Lower lobe of right lung (tissue), 2 donors: Measurements from ENCODE around the gene RNASE4. TPM values are rescaled to one million over a fixed set of nuclear protein-coding genes. Genes with fewer than 3 reads are reported as not detected.
"Not testable (repeated sequence)": the region's sequence is repeated elsewhere in the genome, so short reads cannot be mapped to it uniquely, and the experiment has no call there.

ENCODE experiments used
- ATAC-seq, 2 donors: fragments of 200-7000 bp; cut with Tn5 transposase; one replicate each; pipeline ENCODE4 v1.9.1; 2020 to 2022; ENCODE audit warnings: mild to moderate bottlenecking in 2 of 2, moderate library complexity in 2 of 2
- DNase-seq: peaks from one replicate; pipeline ENCODE4 v3.0.0-alpha.2; 2020
- H3K27ac ChIP-seq: fragments of 200-600 bp; one replicate; pipeline ENCODE4 v1.8.0; 2022
- H3K27me3 ChIP-seq: fragments of 200-600 bp; one replicate; pipeline ENCODE4 v1.8.0; 2022; ENCODE audit warnings: low read depth
- H3K36me3 ChIP-seq: fragments of 200-600 bp; one replicate; pipeline ENCODE4 v1.8.0; 2022; ENCODE audit warnings: mild to moderate bottlenecking
- H3K4me1 ChIP-seq: fragments of 200-600 bp; one replicate; pipeline ENCODE4 v1.8.0; 2022
- H3K4me3 ChIP-seq: fragments of 200-600 bp; one replicate; pipeline ENCODE4 v1.8.0; 2022; ENCODE audit warnings: mild to moderate bottlenecking
- H3K9me3 ChIP-seq: fragments of 200-600 bp; one replicate; pipeline ENCODE4 v1.8.0; 2022
- intact Hi-C: fragments of 100-400 bp; cut with DNase I; formaldehyde crosslinking; loops from one replicate; pipeline ENCODE4 v1.11.0; 2022
- total RNA-seq: library from RNA; stranded (reverse); fragmentation: NEBNext Ultra II Directional; extraction: Animal tissue kit (Norgen Biotek cat#: 25700); gene quantifications from one replicate; pipeline ENCODE4 v1.2.1, GENCODE V29; 2021
- TF ChIP-seq, protein P1 (sequence below): fragments of 200-600 bp; IDR thresholded peaks from one replicate; pipeline ENCODE4 v1.8.0; 2022; ENCODE audit warnings: antibody characterized with exemption, mild to moderate bottlenecking
- donor health status: DM: no; HTN: yes; CAD: no; lungs with severe emphysema.

RNASE4 gene
- total RNA-seq, 1 donor from 2014 or later: 41.0 TPM

DNA sequence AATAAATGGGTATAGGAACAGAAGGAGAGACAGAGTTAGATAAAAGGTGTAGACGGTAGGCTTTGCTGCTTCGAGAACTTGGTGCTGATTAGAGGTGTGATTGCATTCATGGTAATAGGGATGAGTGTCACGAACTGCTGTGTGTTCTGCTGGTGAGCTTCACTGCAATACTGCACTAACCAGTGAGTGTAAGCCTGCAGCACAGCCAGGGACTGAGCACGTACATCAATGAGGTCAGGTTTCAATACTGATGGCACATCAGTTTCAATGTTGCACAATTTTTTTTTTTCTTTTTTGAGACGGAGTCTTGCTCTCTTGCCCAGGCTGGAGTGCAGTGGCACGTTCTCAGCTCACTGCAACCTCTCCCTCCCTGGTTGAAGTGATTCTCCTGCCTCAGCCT, 36.4 kb downstream of the RNASE4 start:
- Histone ChIP-seq H3K27ac (no peak overlapping the region), H3K27me3 (peaks cover 19% of the 10 kb centered on the region), H3K4me3 (no peak overlapping the region), H3K36me3 (no peaks in the 10 kb centered on the region), H3K4me1 (no peaks in the 10 kb centered on the region), H3K9me3 (no peaks in the 10 kb centered on the region)
- intact Hi-C loops: no loop called here
- ATAC-seq: no peak
- TF ChIP-seq, protein P1, sequence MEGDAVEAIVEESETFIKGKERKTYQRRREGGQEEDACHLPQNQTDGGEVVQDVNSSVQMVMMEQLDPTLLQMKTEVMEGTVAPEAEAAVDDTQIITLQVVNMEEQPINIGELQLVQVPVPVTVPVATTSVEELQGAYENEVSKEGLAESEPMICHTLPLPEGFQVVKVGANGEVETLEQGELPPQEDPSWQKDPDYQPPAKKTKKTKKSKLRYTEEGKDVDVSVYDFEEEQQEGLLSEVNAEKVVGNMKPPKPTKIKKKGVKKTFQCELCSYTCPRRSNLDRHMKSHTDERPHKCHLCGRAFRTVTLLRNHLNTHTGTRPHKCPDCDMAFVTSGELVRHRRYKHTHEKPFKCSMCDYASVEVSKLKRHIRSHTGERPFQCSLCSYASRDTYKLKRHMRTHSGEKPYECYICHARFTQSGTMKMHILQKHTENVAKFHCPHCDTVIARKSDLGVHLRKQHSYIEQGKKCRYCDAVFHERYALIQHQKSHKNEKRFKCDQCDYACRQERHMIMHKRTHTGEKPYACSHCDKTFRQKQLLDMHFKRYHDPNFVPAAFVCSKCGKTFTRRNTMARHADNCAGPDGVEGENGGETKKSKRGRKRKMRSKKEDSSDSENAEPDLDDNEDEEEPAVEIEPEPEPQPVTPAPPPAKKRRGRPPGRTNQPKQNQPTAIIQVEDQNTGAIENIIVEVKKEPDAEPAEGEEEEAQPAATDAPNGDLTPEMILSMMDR: no peak
- DNase-seq: no peak

DNA sequence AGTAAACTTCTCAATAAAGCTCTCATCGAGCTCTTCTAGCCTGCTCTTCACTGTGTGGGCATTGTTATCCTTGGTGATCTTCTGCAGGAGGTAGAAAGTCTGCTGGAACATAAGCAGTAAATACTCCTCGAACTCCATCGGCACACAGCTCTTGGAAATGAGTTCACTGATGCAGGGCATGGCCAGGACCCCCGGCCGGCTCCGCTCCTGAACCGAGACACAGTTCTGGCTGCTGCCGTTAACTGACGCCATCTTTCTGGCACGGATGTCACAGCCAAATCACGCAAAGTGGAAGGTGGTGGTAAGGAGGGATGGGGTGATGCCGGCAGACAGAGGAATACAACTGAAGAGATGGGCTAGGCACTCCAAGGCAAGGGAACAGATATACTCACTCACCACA, 37.7 kb downstream of the RNASE4 start:
- Histone ChIP-seq H3K27me3 (peaks cover 19% of the 10 kb centered on the region), H3K9me3 (no peaks in the 10 kb centered on the region), H3K27ac (no peak overlapping the region), H3K4me1 (no peaks in the 10 kb centered on the region), H3K4me3 (no peak overlapping the region), H3K36me3 (no peaks in the 10 kb centered on the region)
- DNase-seq (no peak), ATAC-seq (no peak)
- intact Hi-C loops: no loop called here
- TF ChIP-seq, protein P1: no peak

DNA sequence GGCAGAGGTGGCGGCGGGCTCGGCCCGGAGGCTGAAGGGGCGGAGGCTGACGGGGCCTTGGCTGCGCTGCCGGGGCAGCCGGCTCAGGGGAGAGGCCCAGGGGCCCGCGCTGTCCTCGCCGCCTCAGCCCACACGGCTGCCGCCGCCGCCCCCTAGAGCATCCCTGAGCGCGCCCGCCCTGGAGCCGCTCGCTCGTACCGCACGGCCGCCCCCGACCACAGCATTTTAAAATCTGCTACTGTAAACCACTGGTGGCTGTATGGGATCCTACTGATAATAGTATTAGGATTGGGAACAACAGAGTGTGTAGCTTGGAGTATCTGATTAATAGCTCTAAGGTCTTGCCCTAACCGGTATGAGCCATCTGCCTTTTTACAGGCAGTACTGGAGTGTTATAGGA, 39.1 kb downstream of the RNASE4 start:
- no peaks in the 10 kb centered on the region for H3K36me3 ChIP-seq
- intact Hi-C loops: no loop called here
- H3K9me3 ChIP-seq: no peaks in the 10 kb centered on the region
- ATAC-seq: peak in 1 of 2 donors; percentile 43
- no peak overlapping the region for H3K27ac ChIP-seq
- no peak overlapping the region for H3K4me3 ChIP-seq
- no peaks in the 10 kb centered on the region for H3K4me1 ChIP-seq
- H3K27me3 ChIP-seq: peaks cover 19% of the 10 kb centered on the region
- TF ChIP-seq, protein P1: no peak
- no peak for DNase-seq

DNA sequence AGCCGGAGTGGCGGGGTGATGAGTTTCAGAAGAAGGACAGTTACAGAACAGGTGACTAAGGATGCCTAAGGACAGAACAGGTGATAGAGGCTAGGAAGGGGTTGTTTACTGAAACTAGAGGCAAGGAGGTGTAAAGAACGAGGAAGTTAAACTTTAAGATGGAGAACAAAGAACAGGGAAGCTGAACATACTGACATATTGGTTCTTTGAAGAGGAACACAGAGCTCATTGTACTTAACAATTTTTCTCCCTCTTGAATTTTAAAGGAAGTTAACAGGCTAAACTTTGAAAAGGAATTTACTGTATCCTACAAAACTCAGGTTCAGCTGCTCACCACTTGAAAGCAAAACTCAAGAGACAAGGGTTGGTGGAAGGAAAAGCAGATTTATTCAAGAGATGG, 41.8 kb downstream of the RNASE4 start:
- peaks cover 19% of the 10 kb centered on the region for H3K27me3 ChIP-seq
- intact Hi-C loops, H3K4me3 ChIP-seq, H3K4me1 ChIP-seq, H3K36me3 ChIP-seq, ATAC-seq, H3K9me3 ChIP-seq, DNase-seq, H3K27ac ChIP-seq: not testable (repeated sequence)

DNA sequence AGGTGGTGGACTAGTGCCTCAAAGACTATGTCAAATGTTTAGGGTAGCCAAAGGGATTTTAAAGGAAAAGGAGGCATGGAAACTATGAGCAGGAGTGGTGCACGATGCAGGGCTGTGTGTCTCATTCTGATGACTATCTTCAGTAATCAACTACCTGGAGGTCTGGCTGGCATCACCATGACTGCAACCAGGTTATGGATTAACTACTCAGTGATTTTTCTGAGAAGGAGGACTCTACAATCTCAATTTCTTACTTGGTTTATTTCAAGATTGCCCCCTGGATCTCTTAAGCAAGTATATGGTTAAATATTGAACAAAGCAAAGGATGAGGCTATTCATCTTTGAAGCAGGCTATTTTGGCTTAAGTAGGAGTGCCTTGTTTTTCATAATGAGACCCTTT, 42.2 kb downstream of the RNASE4 start:
- Histone ChIP-seq H3K27ac (no peak overlapping the region), H3K4me3 (no peak overlapping the region), H3K4me1 (no peaks in the 10 kb centered on the region), H3K27me3 (peaks cover 19% of the 10 kb centered on the region), H3K36me3 (no peaks in the 10 kb centered on the region), H3K9me3 (no peaks in the 10 kb centered on the region)
- DNase-seq (no peak), ATAC-seq (no peak)
- TF ChIP-seq, protein P1: no peak
- intact Hi-C loops: no loop called here

DNA sequence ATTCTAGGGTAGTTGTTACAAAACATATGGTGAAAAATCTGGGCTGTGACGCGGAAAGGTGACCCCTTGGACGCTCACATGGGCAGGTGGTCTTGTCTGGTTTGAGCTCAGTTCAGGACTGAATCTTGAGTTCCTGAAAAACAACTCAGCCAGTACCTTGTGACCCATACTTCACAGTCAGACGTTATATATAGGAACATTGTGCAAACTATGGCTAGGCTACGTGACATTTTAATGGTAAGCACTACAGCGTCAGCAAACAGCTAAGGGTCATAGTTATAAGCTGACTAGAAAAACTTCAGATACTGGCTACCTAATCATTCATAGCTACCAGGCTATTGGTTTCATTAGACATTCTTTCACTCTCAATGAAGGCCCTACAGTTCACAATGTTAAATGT, 46.5 kb downstream of the RNASE4 start:
- DNase-seq (no peak), ATAC-seq (no peak)
- TF ChIP-seq, protein P1: no peak
- Histone ChIP-seq H3K27me3 (no peaks in the 10 kb centered on the region), H3K4me3 (no peak overlapping the region), H3K9me3 (no peaks in the 10 kb centered on the region), H3K4me1 (peaks cover 4% of the 10 kb centered on the region), H3K36me3 (no peaks in the 10 kb centered on the region), H3K27ac (no peak overlapping the region)
- intact Hi-C loops: no loop called here
